Erythroblast (primary cell): Measurements from ENCODE around the gene FAM216A.
"Not testable (repeated sequence)": the region's sequence is repeated elsewhere in the genome, so short reads cannot be mapped to it uniquely, and the experiment has no call there.

Source experiments
- GATA1 ChIP-seq: IDR thresholded peaks from 2 replicates; pipeline ENCODE4 v1.6.1; 2011; ENCODE audit warnings: low read depth, mild to moderate bottlenecking, control low read depth, low read length, moderate library complexity
- POLR2A ChIP-seq: IDR thresholded peaks from 2 replicates; pipeline ENCODE4 v1.6.1; 2011; ENCODE audit warnings: mild to moderate bottlenecking, low read length

DNA sequence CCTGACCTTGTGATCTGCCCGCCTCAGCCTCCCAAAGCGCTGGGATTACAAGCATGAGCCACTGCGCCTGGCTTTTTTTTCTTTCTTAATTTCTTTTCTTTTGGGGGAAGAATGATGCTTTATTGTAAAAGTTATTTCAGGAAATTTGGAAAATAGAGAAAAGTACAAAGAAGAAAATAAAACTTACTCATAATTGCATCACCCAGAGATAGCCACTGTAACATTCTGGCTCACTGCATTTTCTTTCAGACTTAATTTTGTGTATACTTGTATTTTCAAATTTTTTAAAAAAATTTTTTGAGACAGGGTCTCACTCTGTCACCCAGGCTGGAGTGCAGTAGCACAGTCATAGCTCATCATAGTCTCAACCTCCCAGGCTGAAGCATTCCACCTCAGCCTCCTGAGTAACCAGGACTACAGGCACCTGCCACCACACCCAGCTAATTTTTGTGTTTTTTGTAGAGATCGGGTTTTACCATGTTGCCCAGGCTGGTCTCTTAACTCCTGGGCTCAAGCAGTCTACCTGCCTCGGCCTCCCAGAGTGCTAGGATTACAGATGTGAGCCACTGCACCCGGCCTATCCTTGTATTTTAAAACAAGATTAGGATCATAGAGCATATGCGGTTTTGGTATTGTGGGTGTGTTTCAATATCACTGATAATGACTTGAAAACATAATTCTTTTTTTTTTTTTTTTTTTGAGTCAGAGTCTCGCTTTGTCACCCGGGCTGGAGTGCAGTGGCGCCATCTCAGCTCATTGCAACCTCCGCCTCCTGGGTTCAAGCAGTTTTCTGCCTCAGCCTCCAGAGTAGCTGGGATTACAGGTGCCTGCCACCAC is 52.4 kb downstream of the FAM216A start:
- not testable (repeated sequence) for TF ChIP-seq POLR2A, GATA1
